ENCODE data around the gene ENDOV.

Gene ENDOV

DNA sequence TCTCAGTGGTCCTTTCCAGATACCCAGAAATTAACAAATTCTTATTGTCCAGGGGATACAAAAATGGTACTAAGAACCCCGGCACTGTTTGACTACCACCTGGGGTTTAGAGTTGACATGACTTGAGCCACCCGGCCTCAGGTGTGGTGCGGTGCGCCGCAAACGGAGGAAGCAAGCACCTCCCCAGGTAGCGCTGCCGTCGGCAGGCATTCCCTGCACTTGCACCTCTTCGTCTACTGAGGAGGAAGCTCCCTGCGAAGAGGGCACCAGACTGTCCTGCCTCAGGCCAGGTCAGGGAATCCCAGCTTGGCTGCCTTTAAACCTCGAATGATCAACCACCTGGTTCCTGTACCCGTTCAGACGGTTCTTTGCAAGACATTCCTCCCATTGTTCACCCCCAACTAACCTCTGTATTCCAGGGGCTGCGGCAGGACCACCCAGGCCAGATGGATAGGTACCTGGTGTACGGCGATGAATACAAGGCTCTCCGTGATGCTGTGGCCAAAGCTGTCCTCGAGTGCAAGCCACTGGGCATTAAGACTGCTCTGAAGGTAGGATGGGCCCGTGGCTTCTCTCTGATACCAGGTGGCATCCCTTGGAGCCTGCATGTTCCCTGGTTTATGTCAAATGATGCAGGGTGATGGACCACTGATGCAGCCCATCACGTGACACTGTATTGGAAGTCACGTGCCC lies 40.8 kb upstream of the ENDOV start:
- no peak for DNase-seq (ENCODE audit: insufficient read length, low spot score)
- TF ChIP-seq, protein P1, sequence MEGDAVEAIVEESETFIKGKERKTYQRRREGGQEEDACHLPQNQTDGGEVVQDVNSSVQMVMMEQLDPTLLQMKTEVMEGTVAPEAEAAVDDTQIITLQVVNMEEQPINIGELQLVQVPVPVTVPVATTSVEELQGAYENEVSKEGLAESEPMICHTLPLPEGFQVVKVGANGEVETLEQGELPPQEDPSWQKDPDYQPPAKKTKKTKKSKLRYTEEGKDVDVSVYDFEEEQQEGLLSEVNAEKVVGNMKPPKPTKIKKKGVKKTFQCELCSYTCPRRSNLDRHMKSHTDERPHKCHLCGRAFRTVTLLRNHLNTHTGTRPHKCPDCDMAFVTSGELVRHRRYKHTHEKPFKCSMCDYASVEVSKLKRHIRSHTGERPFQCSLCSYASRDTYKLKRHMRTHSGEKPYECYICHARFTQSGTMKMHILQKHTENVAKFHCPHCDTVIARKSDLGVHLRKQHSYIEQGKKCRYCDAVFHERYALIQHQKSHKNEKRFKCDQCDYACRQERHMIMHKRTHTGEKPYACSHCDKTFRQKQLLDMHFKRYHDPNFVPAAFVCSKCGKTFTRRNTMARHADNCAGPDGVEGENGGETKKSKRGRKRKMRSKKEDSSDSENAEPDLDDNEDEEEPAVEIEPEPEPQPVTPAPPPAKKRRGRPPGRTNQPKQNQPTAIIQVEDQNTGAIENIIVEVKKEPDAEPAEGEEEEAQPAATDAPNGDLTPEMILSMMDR (IDR thresholded peaks at IDR 0.05; ENCODE audit: insufficient read depth, missing control alignments): no peak
- no peak for FAIRE-seq

DNA sequence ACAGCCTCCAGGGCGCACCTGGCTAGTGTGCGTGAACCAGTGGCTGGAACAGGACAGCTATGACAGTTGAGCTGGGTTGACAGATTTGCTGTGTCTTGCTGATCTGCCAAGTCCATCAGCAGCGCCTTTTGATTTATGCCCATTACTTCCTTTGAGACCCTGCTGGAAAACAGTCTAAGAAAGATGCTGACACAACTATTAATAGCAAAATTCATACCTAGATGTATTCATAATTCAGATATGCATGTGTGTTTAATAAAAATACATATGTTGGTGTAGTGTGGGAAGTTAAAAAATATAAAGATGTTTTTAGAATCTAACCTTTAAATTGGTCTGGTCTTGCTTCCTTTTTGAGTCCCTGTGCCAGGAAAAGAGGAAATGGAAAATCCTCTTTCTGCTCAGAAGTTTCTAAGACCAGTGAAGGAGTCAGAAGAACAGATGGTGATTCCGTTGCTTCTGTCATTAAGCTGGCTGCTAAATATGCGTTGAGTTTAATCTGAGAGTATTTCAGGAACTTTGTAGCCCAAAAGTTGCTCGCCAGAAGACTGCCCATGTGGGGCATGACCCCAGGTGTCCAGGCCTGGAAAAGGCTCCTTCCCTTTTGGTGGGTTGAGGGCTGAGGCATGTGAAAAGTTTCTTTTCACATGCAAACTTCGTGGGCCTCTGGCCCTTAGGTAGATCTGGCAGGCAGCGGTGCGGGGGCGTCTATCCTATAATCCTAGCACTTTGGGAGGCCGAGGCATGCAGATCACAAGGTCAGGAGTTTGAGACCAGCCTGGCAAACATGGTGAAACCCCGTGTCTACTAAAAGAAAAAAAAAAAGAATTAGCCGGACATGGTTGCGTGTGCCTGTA lies 40.0 kb upstream of the ENDOV start:
- TF ChIP-seq, protein P1 (IDR thresholded peaks at IDR 0.05; ENCODE audit: insufficient read depth, missing control alignments): no peak
- FAIRE-seq (no peak), DNase-seq (ENCODE audit: insufficient read length, low spot score) (no peak)

DNA sequence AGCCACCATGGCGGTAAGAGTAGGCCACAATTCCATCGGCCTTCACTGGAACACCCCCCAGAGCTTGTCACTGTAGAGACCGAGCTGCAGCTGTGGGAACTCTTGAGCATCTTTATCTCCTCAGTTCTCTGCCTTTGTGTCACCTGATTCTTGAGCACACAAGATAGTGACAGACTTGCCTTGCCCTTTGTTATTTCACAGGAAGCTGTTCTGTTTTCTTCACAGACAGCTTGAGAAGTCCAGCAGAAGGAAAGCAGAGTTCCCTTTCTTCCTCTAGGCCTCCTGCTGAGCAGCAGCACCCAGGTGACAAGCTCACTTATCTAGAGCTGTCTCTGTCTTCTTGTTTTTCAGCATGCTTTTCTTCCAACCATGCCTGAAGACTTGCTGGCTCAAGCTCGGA lies 38.4 kb upstream of the ENDOV start:
- no peak for FAIRE-seq
- TF ChIP-seq, protein P1 (IDR thresholded peaks at IDR 0.05; ENCODE audit: insufficient read depth, missing control alignments): no peak
- DNase-seq (ENCODE audit: insufficient read length, low spot score): no peak

GRCh38 chr17:80377798-80378197 lies 37.2 kb upstream of the ENDOV start:
- TF ChIP-seq, protein P1 (IDR thresholded peaks at IDR 0.05; ENCODE audit: insufficient read depth, missing control alignments): no peak
- FAIRE-seq (no peak), DNase-seq (ENCODE audit: insufficient read length, low spot score) (no peak)

DNA sequence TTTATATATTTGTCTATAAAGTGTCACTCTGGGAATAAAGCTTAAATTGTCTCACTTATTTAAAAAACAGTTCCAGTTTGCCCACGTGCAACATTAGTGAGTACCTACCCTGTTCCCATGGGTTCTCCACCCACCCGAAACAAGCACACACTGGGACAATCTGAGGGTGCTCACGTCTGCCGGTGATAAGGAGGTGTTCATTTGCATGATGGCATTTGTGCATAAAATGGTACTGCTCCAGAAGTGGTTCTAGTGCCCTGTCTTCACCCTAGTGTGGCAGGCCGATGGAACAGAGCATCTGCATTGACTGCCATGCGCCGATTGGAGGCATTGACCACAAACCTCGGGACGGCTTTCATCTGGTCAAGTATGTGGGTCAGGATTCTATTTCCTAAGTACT lies 35.6 kb upstream of the ENDOV start:
- FAIRE-seq: no peak
- no peak for DNase-seq (ENCODE audit: insufficient read length, low spot score)
- TF ChIP-seq, protein P1 (IDR thresholded peaks at IDR 0.05; ENCODE audit: insufficient read depth, missing control alignments): no peak

DNA sequence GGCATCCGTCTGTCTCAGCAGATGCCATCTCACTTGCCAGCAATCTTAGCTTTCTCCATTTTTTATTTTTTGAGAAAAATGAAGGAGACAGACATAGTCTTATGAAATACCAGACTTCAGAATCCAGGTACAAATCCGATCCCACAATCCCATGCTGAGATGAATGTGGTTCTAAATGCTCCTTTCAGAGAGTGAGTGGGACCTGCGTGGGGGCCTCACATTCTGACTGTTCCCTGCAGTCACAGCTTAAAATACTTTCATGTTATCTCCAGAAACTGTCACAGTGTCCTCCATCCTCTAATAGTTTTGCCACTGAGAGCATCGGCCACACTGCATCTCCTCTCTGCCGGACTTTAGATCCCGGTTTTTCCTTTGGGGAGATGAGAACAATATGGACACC lies 34.9 kb upstream of the ENDOV start:
- TF ChIP-seq, protein P1 (IDR thresholded peaks at IDR 0.05; ENCODE audit: insufficient read depth, missing control alignments): no peak
- DNase-seq (ENCODE audit: insufficient read length, low spot score): no peak
- FAIRE-seq: no peak

GRCh38 chr17:80380555-80381002 lies 34.4 kb upstream of the ENDOV start:
- FAIRE-seq (no peak), DNase-seq (ENCODE audit: insufficient read length, low spot score) (no peak)
- TF ChIP-seq, protein P1 (IDR thresholded peaks at IDR 0.05; ENCODE audit: insufficient read depth, missing control alignments): no peak

All from D721Med (cell line).